ENCODE data around the gene PARS2. TPM values are rescaled to one million over a fixed set of nuclear protein-coding genes. Genes with fewer than 3 reads are reported as not detected.

The PARS2 gene
- total RNA-seq, 1 experiment from 2014 or later, result 9.6 TPM

DNA sequence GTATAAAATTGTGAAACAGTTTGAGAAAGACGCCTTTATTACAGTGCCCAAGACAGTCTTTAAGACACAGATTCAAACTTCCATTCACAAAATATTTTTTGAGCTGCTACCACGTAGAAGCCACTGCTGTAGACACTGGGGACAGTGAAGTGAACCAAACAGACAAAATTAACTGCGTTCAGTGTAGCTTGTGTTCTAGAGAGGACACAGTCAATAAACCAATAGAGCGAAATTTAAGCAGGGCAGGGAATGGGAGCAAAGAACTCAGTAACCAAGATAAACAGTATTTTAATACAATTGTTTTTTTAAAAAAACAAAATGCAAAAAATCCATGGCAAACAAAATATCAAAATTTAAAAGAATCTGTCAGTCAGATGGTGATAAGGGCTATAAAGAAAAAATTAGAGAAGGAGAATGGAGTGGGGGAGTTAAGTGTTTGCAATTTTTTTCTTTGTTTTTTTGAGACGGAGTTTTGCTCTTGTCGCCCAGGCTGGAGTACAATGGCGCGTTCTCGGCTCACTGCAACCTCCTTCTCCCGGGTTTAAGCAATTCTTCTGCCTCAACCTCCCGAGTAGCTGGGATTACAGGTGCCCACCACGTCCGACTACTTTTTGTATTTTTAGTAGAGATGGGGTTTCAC lies 719 bp upstream of the PARS2 start (continued):
- no peak for TF ChIP-seq CTCF (IDR thresholded peaks at IDR 0.05 in 2 of 3, conservative IDR thresholded peaks at IDR 0.05 in 1 of 3; ENCODE audit: borderline replicate concordance in 1 of 3, insufficient read depth in 1 of 3, low read depth in 2 of 3, low read length in 2 of 3)
- TF ChIP-seq ZBTB33 (IDR thresholded peaks at IDR 0.05; ENCODE audit: extremely low read depth, insufficient replicate concordance, low read length), result no peak

DNA sequence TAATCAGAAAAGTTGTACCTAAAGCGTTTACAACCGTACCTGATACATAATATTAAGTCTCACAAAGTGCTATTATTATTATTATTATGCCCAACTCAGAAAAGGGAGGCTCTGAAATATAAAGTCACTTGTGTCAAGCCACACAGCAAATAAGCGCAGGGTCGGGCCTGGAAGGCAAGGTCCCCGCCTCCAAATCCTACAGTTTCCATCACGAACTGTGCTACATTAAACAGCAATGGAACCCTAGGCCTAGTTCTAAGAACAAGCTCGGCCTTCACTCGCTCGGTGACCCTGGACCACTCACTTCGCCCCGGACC lies 549 bp downstream of the PARS2 start:
- peak overlapping the region; percentile 93 for H3K9ac ChIP-seq (ENCODE audit: low read length)
- H3K9me2 ChIP-seq (ENCODE audit: insufficient read depth), result no peaks in the 10 kb centered on the region
- intact Hi-C loops (cut with micrococcal nuclease), result loop anchor here (2.0 kb wide), 1 partner anchor 49 kb away; the partner anchor contains the start of gene TTC4
- RAD21 ChIA-PET (ENCODE audit: low non-redundant PET in 1 of 2, low total read pairs in 2 of 2, uncharacterized antibody in 2 of 2, unreplicated experiment in 2 of 2), result no interaction called here
- H3K4me1 ChIP-seq (ENCODE audit: control insufficient read depth in 1 of 2, insufficient read depth in 2 of 2, low read length in 2 of 2), result peaks cover 5 to 18% of the 10 kb centered on the region in 2 experiments; a peak in 3 of 4 replicates
- TSS peak; percentile 86 for BruUV-seq (replicated peaks)
- H3K79me2 ChIP-seq (ENCODE audit: insufficient read depth, low read length), result peaks cover 20% of the 10 kb centered on the region
- H3K36me3 ChIP-seq (ENCODE audit: control insufficient read depth in 1 of 2, insufficient read depth in 2 of 2, low read length in 2 of 2), result no peaks in the 10 kb centered on the region
- TF ChIP-seq ZFX (IDR thresholded peaks at IDR 0.05), result no peak; the same call in 1 of the 2 replicates
- TF ChIP-seq SIN3A (IDR thresholded peaks at IDR 0.05; ENCODE audit: low read depth), result no peak
- TF ChIP-seq CTCF (IDR thresholded peaks at IDR 0.05 in 2 of 3, conservative IDR thresholded peaks at IDR 0.05 in 1 of 3; ENCODE audit: borderline replicate concordance in 1 of 3, insufficient read depth in 1 of 3, low read depth in 2 of 3, low read length in 2 of 3), result no peak
- no peak for TF ChIP-seq YY1 (IDR thresholded peaks at IDR 0.05; ENCODE audit: extremely low read depth, insufficient replicate concordance, low read depth, low read length)
- no peak for TF ChIP-seq POLR2A (IDR thresholded peaks at IDR 0.05; ENCODE audit: borderline replicate concordance, extremely low read depth, insufficient read depth, insufficient read length)
- H3K9me3 ChIP-seq (ENCODE audit: control insufficient read depth in 1 of 2, insufficient read depth in 1 of 2, low read depth in 1 of 2, low read length in 2 of 2), result no peaks in the 10 kb centered on the region
- H3K4me3 ChIP-seq (replicated peaks in 1 of 2; ENCODE audit: low read depth in 1 of 2, low read length in 2 of 2), result peak overlapping the region; percentile 97 to 98
- POLR2A ChIA-PET, result no interaction called here
- H3K27ac ChIP-seq (ENCODE audit: low read depth, low read length), result peak overlapping the region; percentile 52
- ATAC-seq (no peak), DNase-seq (ENCODE audit: low read depth, low spot score) (no peak)
- no peaks in the 10 kb centered on the region for H4K20me1 ChIP-seq (ENCODE audit: insufficient read depth)
- peak overlapping the region; percentile 22 for H2AFZ ChIP-seq (ENCODE audit: low read depth, low read length, poor library complexity, severe bottlenecking)
- H3K4me2 ChIP-seq (ENCODE audit: low read length), result peak overlapping the region; percentile 94
- CTCF ChIA-PET, result no interaction called here
- no peaks in the 10 kb centered on the region for H3K27me3 ChIP-seq (ENCODE audit: insufficient read depth, low read length)
